Neural progenitor cell (in vitro differentiated cells): Measurements from ENCODE around the gene SPEF2. TPM values are rescaled to one million over a fixed set of nuclear protein-coding genes. Genes with fewer than 3 reads are reported as not detected.

ENCODE experiments used
- DNase-seq: peaks from one replicate; pipeline ENCODE4 v3.0.0-alpha.2; 2016; ENCODE audit warnings: low spot score
- H2AFZ ChIP-seq: fragments of 200-600 bp; sonication (generic); replicated peaks from 2 replicates; pipeline ENCODE4 v1.6.1; 2016; ENCODE audit warnings: antibody characterized with exemption
- H3F3A ChIP-seq: fragments of 200-600 bp; sonication (generic); 2 replicates; pipeline ENCODE4 v1.6.1; 2016; ENCODE audit warnings: antibody characterized with exemption, low read depth
- H3K27ac ChIP-seq: fragments of 200-600 bp; sonication (generic); 2 replicates; pipeline ENCODE4 v1.5.1; 2016; ENCODE audit warnings: mild to moderate bottlenecking
- H3K27me3 ChIP-seq: fragments of 200-600 bp; sonication (generic); 2 replicates; pipeline ENCODE4 v1.6.1; 2016; ENCODE audit warnings: mild to moderate bottlenecking, moderate library complexity
- H3K36me3 ChIP-seq: fragments of 200-600 bp; sonication (generic); 2 replicates; pipeline ENCODE4 v1.5.1; 2016
- H3K4me1 ChIP-seq: fragments of 200-600 bp; sonication (generic); 2 replicates; pipeline ENCODE4 v1.6.1; 2016; ENCODE audit warnings: mixed run types
- H3K4me2 ChIP-seq: fragments of 200-600 bp; sonication (generic); 2 replicates; pipeline ENCODE4 v1.6.1; 2016
- H3K4me3 ChIP-seq: fragments of 200-600 bp; sonication (generic); 2 replicates; pipeline ENCODE4 v1.5.1; 2016
- H3K79me2 ChIP-seq: fragments of 200-600 bp; sonication (generic); 2 replicates; pipeline ENCODE4 v1.6.1; 2016; ENCODE audit warnings: low read depth
- H3K9ac ChIP-seq: fragments of 200-600 bp; sonication (generic); 2 replicates; pipeline ENCODE4 v1.6.1; 2016
- H3K9me3 ChIP-seq: fragments of 200-600 bp; sonication (generic); 2 replicates; pipeline ENCODE4 v1.5.1; 2016; ENCODE audit warnings: low read depth
- H4K20me1 ChIP-seq: fragments of 200-600 bp; sonication (generic); 2 replicates; pipeline ENCODE4 v1.6.1; 2016; ENCODE audit warnings: low read depth
- H3K27ac Mint-ChIP-seq: 3 replicates; pipeline ENCODE4 v1.8.0; 2021; ENCODE audit warnings: mixed read lengths
- H3K27me3 Mint-ChIP-seq: 2 replicates; pipeline ENCODE4 v1.8.0; 2022; ENCODE audit warnings: low read depth, mild to moderate bottlenecking, inconsistent platforms, moderate library complexity, mixed read lengths; ENCODE audit not compliant: insufficient read depth
- H3K36me3 Mint-ChIP-seq: 3 replicates; pipeline ENCODE4 v1.8.0; 2021; ENCODE audit warnings: mixed read lengths
- H3K4me1 Mint-ChIP-seq: 3 replicates; pipeline ENCODE4 v1.8.0; 2021; ENCODE audit warnings: mixed read lengths
- H3K4me3 Mint-ChIP-seq: 3 replicates; pipeline ENCODE4 v1.8.0; 2021; ENCODE audit warnings: mild to moderate bottlenecking, moderate library complexity, mixed read lengths
- H3K9me3 Mint-ChIP-seq: 3 replicates; pipeline ENCODE4 v1.8.0; 2020; ENCODE audit warnings: mixed read lengths
- EZH2 ChIP-seq: fragments of 200-600 bp; sonication (generic); IDR thresholded peaks from 2 replicates; pipeline ENCODE4 v1.6.1; 2017; ENCODE audit warnings: antibody characterized with exemption, mild to moderate bottlenecking, moderate library complexity
- EZH2phosphoT487 ChIP-seq: fragments of 200-600 bp; sonication (generic); IDR thresholded peaks from 2 replicates; pipeline ENCODE4 v1.6.1; 2017; ENCODE audit warnings: antibody characterized with exemption
- total RNA-seq: library from RNA; depleted of rRNA; stranded (reverse); fragments of >200 nt; gene quantifications from 2 replicates; pipeline ENCODE4 v1.2.3, GENCODE V29; 2015; ENCODE audit warnings: low replicate concordance
- TF ChIP-seq, protein P1 (sequence below): fragments of 200-600 bp; sonication (generic); IDR thresholded peaks from 2 replicates; pipeline ENCODE4 v1.5.1; 2017; ENCODE audit warnings: antibody characterized with exemption, mild to moderate bottlenecking

SPEF2 gene
- total RNA-seq, 1 donor from 2014 or later, result 5.8 TPM

DNA sequence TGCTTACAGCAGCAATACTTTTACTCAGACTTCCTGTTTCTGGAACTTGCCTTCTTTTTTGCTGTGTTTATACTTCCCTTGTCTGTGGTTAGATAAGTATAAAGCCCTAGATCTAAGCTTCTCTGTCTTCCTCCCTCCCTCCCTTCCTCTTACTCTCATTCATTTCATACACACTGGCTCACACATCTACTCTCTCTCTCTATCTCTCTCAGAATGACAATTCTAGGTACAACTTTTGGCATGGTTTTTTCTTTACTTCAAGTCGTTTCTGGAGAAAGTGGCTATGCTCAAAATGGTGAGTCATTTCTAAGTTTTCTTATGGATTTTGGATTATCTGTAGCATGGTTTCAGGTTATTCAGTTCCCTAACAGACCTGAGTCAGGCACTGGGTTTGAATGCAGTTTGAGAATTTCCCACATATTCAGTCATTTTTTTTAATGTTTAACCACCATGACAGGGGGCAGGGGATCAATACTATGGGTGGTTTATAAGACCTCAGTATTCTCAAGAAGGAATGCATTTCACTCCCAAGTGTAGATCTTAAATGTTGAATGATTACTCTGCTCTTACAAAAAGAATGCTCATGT, 239.2 kb downstream of the SPEF2 start, which contains the start of gene IL7R:
Gene IL7R, plus strand, starts transcription at position 127 of the 587 bp plus-strand sequence. Its CDS starts 87 bp downstream, at position 214.
- H3K27me3 Mint-ChIP-seq, result no peaks in the 10 kb centered on the region
- H3K27ac Mint-ChIP-seq, result no peak within 1 kb of the TSS
- Histone ChIP-seq H3K36me3 (no peaks in the 10 kb centered on the region), H3K9me3 (no peaks in the 10 kb centered on the region), H3K4me3 (no peak within 1 kb of the TSS), H2AFZ (no peak within 1 kb of the TSS), H3K27ac (no peak within 1 kb of the TSS), H3K9ac (no peak within 1 kb of the TSS), H3F3A (no peaks in the 10 kb centered on the region), H3K27me3 (no peaks in the 10 kb centered on the region), H3K4me2 (no peak within 1 kb of the TSS), H4K20me1 (no peaks in the 10 kb centered on the region), H3K79me2 (no peaks in the 10 kb centered on the region), H3K4me1 (peaks cover 12% of the 10 kb centered on the region)
- no peaks in the 10 kb centered on the region for H3K9me3 Mint-ChIP-seq
- H3K4me3 Mint-ChIP-seq, result no peak within 1 kb of the TSS
- H3K4me1 Mint-ChIP-seq, result peaks cover 21% of the 10 kb centered on the region
- H3K36me3 Mint-ChIP-seq, result no peaks in the 10 kb centered on the region
- TF ChIP-seq, protein P1, sequence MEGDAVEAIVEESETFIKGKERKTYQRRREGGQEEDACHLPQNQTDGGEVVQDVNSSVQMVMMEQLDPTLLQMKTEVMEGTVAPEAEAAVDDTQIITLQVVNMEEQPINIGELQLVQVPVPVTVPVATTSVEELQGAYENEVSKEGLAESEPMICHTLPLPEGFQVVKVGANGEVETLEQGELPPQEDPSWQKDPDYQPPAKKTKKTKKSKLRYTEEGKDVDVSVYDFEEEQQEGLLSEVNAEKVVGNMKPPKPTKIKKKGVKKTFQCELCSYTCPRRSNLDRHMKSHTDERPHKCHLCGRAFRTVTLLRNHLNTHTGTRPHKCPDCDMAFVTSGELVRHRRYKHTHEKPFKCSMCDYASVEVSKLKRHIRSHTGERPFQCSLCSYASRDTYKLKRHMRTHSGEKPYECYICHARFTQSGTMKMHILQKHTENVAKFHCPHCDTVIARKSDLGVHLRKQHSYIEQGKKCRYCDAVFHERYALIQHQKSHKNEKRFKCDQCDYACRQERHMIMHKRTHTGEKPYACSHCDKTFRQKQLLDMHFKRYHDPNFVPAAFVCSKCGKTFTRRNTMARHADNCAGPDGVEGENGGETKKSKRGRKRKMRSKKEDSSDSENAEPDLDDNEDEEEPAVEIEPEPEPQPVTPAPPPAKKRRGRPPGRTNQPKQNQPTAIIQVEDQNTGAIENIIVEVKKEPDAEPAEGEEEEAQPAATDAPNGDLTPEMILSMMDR, result no peak
- no peak for TF ChIP-seq EZH2
- no peak for TF ChIP-seq EZH2phosphoT487
- no peak for DNase-seq

DNA sequence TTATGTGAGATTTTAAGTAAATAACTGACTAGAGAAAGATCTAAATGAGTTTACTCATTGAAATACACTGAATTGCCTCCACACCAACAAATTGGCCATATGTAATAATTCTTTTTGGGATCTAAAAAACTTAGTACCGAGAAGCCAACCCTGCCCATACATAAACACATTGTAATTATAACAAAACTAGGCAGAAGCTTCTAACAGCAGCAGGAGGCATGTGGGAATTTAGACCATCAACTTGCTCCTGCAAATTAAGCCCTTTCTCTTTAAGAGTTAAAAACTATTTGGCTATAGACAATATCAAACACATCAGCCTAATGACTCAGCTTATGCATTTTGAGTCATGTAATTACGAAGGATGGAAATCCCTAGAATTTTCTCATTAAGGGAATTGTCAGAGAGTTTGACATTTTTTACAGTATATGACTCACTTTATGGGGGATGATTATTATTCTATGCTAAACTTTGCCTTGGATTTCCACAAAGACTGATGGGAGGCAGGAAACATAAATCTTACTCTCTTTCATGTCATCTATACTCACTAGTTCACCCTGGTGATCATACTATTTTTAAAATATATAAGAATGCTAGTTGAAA, 240.0 kb downstream of the SPEF2 start:
- Histone ChIP-seq H3K9ac (no peak overlapping the region), H3K36me3 (no peaks in the 10 kb centered on the region), H3K27ac (no peak overlapping the region), H3K4me1 (peaks cover 12% of the 10 kb centered on the region), H3F3A (no peaks in the 10 kb centered on the region), H3K27me3 (no peaks in the 10 kb centered on the region), H3K4me3 (no peak overlapping the region), H3K9me3 (no peaks in the 10 kb centered on the region), H3K79me2 (no peaks in the 10 kb centered on the region), H4K20me1 (no peaks in the 10 kb centered on the region), H3K4me2 (no peak overlapping the region), H2AFZ (no peak overlapping the region)
- H3K4me1 Mint-ChIP-seq, result peaks cover 21% of the 10 kb centered on the region
- H3K36me3 Mint-ChIP-seq, result no peaks in the 10 kb centered on the region
- TF ChIP-seq EZH2 (no peak), EZH2phosphoT487 (no peak)
- TF ChIP-seq, protein P1, result no peak
- no peak overlapping the region for H3K27ac Mint-ChIP-seq
- H3K27me3 Mint-ChIP-seq, result peaks cover under 1% of the 10 kb centered on the region
- no peak for DNase-seq
- no peaks in the 10 kb centered on the region for H3K9me3 Mint-ChIP-seq
- no peak overlapping the region for H3K4me3 Mint-ChIP-seq

DNA sequence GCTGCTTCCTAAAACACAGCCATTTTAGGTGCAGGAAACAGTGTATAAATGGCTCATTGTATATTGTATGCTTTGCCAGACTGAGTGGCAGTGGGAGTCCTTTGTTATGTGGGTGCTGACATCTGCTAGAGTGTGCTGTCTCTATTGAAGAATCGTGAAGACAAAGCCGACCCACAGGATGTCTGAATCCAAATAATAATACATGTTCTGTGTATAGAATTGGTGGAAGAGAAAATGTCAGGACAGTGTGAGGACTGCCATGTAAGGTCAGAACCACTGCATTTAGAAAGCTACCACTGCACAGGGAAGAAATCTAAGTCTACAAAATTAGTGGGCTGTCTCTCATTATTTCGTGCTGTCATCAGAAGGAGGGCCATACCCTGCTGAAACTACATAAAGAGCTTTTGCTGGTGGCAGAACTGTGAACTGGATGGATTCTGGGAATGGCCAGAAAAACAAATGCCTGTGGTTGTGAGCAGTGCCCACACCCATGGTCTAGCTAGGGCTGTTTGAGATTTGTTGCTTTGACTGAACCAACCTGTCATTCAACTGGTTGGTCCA, 241.5 kb downstream of the SPEF2 start:
- Histone ChIP-seq H3K79me2 (no peaks in the 10 kb centered on the region), H3F3A (no peaks in the 10 kb centered on the region), H3K27me3 (no peaks in the 10 kb centered on the region), H4K20me1 (no peaks in the 10 kb centered on the region), H3K36me3 (no peaks in the 10 kb centered on the region), H3K4me2 (peak overlapping the region; percentile 37), H2AFZ (peak overlapping the region; percentile 23), H3K9ac (no peak overlapping the region), H3K9me3 (no peaks in the 10 kb centered on the region), H3K4me3 (no peak overlapping the region), H3K27ac (no peak overlapping the region), H3K4me1 (peaks cover 12% of the 10 kb centered on the region)
- peaks cover 21% of the 10 kb centered on the region for H3K4me1 Mint-ChIP-seq
- no peaks in the 10 kb centered on the region for H3K36me3 Mint-ChIP-seq
- no peak overlapping the region for H3K4me3 Mint-ChIP-seq
- no peaks in the 10 kb centered on the region for H3K9me3 Mint-ChIP-seq
- H3K27me3 Mint-ChIP-seq, result peaks cover 5% of the 10 kb centered on the region
- H3K27ac Mint-ChIP-seq, result peak overlapping the region; percentile 59
- peak; percentile 39 for DNase-seq
- TF ChIP-seq EZH2phosphoT487 (no peak), EZH2 (no peak)
- TF ChIP-seq, protein P1, result no peak
